ENCODE data around the gene ITGB2.

ITGB2 gene

DNA sequence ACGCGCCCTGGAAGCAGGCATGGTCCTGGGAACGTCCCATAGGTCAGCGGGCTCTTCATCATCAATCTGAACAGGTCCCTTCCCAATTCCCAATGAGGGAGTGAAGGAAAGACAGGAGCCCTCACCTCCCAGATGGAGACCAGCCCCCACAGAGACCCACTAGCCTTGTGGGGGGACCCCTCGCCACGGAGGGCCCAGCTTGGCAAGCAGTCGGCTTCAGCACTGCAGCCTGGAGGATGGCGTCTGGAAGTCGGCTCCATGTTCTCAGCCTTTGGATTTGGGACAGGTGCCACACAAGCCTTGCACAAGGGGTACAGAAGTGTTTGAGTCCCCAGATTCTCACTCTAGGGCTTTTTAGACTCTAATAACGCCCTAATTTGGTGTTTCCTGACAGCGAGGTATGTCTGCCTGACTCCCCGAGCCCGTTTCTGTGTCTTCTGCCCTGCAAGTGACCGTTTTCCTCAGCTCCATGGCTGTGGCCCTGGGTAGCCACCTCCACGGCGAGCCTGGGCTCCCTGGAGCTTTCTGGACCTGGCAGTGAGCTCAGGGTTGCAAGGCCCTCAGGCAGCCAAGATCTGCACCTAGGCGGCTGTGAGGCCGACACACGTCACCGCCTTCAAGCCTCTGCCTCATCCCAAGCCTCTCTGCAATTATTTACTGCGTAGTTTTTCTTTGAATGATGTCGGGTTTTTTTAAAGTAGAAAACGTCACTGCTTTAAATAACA lies 77.8 kb downstream of the ITGB2 start:
- DNase-seq: no peak

DNA sequence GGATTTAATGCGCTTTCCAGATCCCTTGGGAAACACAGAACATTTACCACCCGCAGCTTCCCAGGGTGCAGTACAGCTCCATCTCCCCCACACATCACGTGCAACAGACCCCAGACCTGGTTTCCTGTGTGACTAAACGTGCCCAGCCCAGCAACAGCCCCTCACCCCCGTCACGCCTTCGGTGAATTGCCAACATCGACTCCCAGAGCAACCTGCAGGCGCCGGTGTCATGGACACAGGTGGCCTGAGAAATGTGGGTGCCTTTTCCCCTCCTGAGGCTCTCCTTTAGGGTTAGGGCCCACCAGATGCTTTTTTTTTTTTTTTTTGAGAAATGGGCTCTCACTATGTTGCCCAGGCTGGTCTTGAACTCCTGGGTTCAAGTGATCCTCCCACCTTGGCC lies 78.6 kb downstream of the ITGB2 start:
- no peak for DNase-seq

DNA sequence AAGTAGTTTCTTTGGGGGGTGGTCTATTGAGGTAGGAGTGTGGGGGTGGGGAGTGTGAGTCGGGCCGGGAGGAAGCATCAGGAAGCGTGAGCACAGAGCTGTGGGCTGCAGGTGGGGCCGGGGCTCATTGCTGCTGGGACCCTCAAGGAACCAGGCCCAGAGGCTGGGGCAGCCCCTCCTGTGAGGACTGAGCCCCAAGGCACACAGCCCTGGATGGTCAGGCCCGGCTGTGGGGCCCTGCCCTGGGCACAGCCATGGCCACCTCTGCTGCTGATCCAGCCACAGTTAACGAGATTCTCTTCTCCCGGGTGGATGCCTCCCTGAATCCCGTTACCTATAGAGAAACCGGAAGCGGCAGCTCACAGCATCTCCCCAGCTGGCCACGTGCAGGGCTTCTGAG lies 79.9 kb downstream of the ITGB2 start:
- DNase-seq: no peak

DNA sequence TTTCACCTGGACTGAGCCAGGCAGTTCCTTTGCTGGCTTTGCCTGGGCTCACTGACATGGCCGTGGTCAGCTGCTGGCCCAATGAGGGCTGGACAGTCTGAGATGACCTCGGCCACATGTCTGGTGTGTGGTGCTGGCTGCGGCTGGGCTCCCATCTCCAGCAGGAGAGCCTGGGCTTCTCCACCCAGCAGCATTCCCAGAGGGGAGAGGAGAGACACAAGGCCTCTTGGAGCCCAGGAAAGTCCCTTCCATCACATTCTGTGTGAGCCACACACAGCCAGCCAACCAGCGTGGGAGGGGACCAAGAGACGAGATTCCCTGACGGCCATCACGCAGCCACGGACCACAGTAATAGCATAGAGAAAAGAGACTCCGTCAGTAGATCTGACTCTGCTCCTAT lies 81.7 kb downstream of the ITGB2 start:
- DNase-seq: no peak

DNA sequence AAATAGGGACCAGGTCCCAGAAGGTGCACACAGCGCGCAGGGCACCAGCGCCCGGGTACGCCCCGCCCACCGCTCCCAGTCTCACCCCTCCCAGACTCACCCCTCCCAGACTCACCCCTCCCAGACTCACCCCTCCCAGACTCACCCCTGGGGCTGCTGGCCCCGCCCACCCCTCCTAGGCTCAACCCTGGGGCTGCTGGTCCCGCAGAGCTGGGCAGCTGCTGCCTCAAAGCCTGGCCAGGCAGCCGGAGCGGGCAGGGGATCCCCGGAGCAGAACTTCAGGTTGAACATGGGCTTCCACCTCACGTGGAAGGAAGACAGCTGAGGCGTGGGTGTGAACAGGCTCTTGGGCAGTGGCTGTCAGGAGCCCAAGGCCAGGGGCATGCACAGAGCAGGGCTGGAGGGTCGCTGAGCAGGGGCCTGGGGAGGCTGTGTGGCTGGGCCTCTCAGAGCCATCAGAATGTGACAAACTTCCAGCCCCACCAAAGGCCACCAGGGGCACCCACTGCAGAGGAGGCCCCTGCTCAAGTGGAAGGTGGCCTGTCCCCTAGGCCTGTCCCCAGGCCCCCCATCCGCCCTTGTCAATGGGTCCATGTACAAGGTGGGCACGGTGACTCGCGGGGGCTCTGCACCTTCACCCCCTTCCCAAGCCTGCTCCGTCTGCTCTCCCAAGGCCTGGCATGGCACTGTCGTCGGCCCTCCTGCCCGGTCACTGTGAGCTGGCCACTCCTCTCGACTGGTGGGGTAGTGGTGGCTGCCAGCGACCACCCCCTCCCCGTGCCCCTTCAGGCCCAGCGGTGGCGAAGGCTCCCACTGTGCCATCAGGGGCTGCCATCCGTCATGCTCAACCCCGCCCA lies 82.4 kb downstream of the ITGB2 start:
- DNase-seq: no peak

DNA sequence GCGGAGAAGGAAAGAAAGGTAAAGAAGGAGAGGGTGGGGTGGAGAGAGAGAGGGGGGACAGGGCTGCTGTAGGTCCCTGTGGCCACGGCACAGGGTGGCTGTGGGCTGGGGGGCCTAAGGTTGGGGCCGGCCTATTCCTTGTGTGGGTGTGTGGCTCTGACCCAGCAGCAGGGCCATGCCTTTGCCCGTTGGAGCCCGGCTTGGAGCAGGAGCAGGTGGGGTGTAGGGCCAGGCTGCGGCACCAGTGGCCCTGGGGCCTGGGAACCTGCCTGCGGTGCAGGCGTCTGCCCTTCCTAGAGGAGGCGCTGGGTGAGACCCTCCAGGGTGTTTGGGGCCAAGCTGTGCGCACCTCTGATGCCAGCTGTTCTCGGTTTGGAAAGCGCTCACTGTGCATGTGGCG lies 83.2 kb downstream of the ITGB2 start:
- DNase-seq: no peak

DNA sequence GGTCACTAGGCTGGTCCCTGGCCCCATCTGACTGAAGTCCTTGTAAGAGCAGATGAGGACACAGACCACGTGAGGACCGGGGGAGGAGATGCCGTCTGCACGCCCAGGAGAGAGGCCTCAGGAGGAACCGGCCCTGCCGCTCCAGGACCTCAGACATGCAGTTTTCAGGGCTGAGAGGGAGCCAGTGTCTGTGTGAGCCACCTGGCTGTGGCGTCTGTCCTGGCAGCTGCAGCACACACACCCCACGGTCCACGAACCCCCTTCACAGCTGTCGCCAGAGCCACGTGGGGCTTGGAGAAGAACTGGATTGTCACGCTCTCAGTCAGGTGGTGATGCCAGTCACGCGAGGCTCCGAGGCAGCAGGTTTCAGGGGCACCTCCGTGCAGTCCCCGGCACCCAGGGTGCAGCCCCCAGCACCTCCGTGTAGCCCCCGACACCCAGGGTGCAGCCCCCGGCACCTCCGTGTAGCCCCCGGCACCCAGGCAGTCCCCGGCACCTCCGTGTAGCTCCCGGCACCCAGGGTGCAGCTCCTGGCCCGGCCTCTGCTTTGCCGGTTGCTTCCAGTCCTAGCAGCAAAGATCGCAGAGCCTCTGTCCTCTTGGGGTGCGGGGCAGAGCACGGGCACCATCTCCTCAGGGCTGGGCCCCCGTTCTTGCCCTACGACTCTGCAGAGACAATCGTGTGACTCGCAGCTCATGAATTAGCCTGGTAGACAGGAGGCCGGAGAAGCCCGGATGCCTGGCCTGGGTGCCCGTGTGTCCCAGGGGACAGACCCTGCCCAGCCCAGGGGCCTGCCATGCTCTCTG lies 83.8 kb downstream of the ITGB2 start:
- DNase-seq: peak; percentile 85

DNA sequence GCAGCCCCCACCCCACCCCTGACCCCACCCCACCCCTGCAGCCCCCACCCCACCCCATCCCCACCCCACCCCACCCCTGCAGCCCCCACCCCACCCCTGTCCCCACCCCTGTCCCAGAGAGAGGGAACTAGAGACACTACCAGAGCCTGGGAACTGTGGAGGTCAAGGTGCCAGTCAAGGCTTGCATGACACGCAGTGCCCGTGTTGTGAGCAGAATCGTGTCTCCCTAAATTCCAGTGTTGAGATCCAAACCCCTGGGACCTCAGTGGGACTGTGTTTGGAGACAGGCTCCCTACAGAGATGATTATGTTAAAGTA lies 84.4 kb downstream of the ITGB2 start:
- no peak for DNase-seq

Data from retina (tissue), 1 donor.